ENCODE data around the gene LILRA1.
"Not testable (repeated sequence)": the region's sequence is repeated elsewhere in the genome, so short reads cannot be mapped to it uniquely, and the experiment has no call there.

The LILRA1 gene

GRCh38 chr19:54593445-54593844, at the start of gene LILRA1:
Gene LILRA1 (plus strand): TSS chr19:54593632. CDS start chr19:54594245, 613 bp downstream.
- not testable (repeated sequence) for DNase-seq (ENCODE audit: low read depth, low spot score)

DNA sequence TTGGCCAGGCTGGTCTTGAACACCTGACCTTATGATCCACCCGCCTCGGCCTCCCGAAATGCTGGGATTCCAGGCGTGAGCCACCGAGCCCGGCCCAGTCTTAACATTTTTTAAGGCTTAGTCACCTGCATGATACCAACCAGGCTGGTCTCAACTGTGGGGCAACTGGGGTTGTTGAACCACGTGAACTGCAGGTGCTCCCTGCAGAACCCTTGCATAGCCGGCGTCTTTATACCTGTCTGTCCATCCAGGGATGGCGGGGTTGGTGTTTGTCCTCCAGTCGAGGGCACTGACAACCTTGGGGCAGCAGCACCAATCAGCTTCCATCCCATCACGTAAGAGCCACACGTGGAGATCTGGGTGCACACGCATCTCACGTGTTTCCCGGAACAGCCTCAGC, 44.6 kb upstream of the LILRA1 start:
- no peak for DNase-seq (ENCODE audit: low read depth, low spot score)

DNA sequence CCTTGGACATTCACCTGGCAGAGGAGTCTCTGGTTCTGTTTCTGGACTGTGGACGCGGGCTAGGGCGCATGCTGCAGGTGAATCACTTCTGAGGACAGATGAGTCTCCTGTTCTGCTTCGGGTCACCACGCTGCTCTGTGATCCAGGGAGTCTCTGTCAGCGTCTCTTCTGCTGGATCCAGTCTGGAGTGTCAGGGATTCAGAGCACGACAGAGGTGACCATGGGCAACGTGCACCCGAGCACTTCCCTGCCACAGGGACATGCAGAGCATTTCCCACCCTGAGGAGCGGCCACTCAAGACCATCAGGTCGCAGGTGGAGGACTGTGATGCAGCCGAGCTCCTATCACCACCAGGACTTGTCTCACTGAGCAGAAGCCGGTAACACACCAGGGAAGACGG, 44.2 kb upstream of the LILRA1 start:
- DNase-seq (ENCODE audit: low read depth, low spot score) = no peak

DNA sequence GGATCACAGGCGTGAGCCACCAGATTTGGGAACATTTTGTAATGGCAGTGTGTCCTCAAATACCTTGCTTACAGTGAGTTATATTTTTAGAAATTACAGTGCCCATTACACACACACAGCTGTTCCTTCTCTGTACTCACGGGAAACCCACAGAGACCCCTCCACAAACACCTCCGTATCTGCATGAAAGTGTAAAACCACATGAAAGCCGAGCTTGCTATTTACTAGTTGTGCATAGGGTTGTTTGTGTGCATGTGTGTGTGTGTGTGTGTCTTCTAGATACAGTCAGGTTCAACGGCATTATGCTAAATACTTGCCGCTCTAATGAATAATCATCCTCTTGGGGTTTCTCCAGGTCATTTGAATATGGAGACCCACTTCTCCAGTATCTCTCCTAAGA, 42.1 kb upstream of the LILRA1 start:
- DNase-seq (ENCODE audit: low read depth, low spot score) = no peak

DNA sequence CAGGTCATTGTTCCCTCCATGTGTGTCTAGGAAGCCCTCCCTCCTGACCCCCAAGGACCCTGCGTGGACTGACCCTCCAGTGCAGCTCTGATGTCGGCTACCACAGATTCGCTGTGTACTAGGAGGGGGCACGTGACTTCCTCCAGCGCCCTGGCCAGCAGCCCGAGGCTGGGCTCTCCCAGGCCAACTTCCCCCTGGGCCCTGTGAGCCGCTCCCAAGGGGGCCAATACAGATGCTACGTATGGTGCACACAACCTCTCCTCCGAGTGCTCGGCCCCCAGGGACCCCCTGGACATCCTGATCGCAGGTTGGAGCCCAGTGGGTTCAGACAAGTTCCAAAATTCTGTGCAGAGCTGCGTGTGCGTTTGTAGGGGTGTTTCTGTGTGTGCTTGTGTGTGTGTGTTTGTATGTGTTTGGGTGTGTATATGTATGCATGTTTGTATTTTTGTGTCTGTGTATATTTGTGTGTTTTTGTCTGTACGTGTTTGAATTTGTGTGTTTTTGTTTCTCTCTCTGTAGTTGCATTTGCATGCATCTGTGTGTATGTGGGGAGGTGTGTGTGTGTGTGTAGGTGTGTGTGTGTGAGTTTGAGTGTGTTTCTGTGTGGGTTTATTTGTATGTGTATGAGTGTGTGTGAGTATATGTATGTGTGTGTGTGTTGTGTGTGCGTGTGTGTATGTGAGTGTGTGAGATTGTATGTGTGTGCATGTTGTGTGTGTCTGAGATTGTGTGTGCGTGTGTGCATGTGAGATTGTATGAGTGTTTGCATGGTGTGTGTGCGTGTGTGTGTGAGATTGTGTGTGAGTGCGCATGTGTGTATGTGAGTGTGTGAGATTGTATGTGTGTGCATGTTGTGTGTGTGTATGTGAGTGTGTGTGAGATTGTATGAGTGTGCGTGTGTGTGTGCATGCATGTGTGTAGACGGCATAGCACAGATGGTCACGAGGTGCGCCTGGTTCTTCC, 41.2 kb upstream of the LILRA1 start:
- no peak for DNase-seq (ENCODE audit: low read depth, low spot score)

- DNase-seq (ENCODE audit: low read depth, low spot score) = no peak
These were observed 40.5 kb upstream of the LILRA1 start for GRCh38 chr19:54552913-54553310.

GRCh38 chr19:54554006-54554405, 39.4 kb upstream of the LILRA1 start:
- DNase-seq (ENCODE audit: low read depth, low spot score) = no peak

- DNase-seq (ENCODE audit: low read depth, low spot score) = no peak
These were observed 38.5 kb upstream of the LILRA1 start for GRCh38 chr19:54554896-54555295.

DNA sequence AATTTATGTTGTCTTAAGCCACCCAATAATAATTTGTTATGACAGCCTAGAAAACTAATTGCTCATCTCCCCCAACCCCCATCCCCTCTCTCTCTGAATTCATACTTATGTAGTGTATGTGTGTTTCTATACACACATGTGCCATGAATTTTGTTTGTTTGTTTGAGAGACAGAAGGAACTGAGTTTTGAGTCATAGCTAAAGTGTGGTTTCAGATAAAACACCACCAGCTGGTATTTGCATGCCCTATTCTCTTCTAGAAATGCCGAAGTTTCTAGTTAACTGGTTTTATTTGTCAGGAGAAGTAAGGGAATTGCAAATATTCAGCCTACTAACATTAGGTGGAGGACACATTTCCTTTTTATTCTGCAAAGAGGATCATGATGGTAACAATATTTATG, 37.2 kb upstream of the LILRA1 start:
- no peak for DNase-seq (ENCODE audit: low read depth, low spot score)

- no peak for DNase-seq (ENCODE audit: low read depth, low spot score)
These were observed 35.1 kb upstream of the LILRA1 start for GRCh38 chr19:54558339-54558738.

DNA sequence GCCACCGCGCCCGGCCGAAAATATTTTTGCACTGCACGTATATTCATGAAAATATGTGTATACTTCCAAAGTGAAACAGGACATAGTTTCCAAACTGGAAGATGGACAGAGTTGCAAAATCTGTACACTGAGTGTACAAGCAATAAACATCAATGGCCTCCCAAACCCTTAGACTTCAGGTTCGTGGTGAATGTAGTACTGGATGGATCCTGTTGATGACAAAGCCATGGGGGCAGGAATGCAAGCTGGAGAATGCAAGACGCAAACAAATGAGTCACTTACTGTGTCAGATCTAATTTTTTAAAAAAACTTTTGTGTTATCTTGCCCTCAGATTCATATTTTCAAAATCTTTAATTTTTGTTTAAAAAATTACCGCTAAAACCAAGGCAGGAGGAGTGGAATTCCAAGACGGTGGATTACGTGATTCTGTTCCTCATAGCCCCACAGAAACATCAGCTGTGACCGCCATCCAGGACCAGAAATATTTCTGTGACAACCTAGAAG, 32.5 kb upstream of the LILRA1 start:
- DNase-seq (ENCODE audit: low read depth, low spot score) = no peak

GRCh38 chr19:54561840-54562239, 31.6 kb upstream of the LILRA1 start:
- DNase-seq (ENCODE audit: low read depth, low spot score) = no peak

GRCh38 chr19:54563206-54563605, 30.2 kb upstream of the LILRA1 start:
- DNase-seq (ENCODE audit: low read depth, low spot score) = not testable (repeated sequence)

DNA sequence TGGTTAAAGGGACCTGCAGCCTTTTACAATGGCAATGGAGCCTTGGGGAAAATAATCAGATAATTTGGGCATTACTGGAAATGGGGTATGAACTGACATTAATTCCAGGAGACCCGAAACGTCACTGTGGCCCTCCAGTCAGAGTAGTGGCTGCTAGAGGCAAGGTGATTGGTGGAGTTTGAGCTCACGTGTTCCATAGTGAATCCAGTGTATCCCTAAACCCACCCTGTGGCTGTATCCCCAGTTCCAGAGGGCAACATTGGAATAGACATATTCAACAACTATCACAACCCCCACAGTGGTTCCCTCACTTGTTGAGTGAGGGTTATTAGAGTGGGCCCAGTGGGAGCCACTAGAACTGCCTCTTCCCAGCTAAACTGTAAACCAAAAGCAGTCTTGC, 23.1 kb upstream of the LILRA1 start:
- DNase-seq (ENCODE audit: low read depth, low spot score) = no peak

- DNase-seq (ENCODE audit: low read depth, low spot score) = not testable (repeated sequence)
These were observed 21.5 kb upstream of the LILRA1 start for GRCh38 chr19:54571715-54572615.

DNA sequence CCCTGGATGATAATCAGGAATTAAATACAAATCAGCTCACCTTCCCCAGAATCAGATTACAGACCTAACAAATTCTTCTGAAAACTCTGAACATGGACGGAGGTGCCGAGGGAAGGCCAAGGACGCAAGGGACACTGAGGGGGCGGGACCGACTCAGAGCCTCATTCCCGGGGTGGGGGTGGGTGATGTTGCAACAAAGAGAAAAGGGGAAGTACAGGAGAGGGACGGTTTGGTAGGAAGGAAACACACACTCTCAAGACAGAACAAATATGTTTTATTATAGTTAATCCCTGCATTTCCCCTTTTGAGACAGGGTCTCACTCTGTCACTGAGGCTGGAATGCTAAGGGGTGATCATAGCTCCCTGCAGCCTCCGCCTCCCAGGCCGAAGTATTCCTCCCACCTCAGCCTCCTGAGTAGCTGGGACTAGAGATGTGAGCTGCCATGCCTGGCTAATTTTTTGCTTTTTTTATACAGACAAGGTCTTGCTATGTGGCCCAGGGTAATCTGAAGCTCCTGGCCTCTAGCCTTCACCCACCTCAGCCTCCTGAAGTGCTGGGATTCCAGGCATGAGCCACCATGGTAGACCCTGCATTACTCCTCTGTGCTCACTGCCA, 20.6 kb upstream of the LILRA1 start:
- no peak for DNase-seq (ENCODE audit: low read depth, low spot score)

GRCh38 chr19:54573330-54573872, 20.0 kb upstream of the LILRA1 start, which contains the start of gene LILRA2:
Gene LILRA2 (plus strand): TSS chr19:54573790. CDS start chr19:54573879, 89 bp downstream.
- no peak for DNase-seq (ENCODE audit: low read depth, low spot score)

DNA sequence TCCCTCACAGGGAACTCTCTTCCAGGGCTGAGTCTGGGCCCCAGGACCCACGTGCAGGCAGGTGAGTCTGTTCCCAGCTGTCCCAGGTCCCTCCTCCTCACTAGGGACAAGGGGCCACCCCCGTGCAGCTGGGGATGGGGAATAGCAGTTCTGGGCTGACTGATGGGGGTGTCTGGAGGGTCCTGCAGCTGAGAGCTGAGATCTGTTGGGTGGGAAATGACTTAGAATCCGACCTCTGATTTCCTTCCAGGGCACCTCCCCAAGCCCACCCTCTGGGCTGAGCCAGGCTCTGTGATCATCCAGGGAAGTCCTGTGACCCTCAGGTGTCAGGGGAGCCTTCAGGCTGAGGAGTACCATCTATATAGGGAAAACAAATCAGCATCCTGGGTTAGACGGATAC, 19.4 kb upstream of the LILRA1 start:
- no peak for DNase-seq (ENCODE audit: low read depth, low spot score)

GRCh38 chr19:54574527-54575056, 18.8 kb upstream of the LILRA1 start:
- no peak for DNase-seq (ENCODE audit: low read depth, low spot score)

- not testable (repeated sequence) for DNase-seq (ENCODE audit: low read depth, low spot score)
These were observed 18.2 kb upstream of the LILRA1 start for GRCh38 chr19:54575205-54575604.

DNA sequence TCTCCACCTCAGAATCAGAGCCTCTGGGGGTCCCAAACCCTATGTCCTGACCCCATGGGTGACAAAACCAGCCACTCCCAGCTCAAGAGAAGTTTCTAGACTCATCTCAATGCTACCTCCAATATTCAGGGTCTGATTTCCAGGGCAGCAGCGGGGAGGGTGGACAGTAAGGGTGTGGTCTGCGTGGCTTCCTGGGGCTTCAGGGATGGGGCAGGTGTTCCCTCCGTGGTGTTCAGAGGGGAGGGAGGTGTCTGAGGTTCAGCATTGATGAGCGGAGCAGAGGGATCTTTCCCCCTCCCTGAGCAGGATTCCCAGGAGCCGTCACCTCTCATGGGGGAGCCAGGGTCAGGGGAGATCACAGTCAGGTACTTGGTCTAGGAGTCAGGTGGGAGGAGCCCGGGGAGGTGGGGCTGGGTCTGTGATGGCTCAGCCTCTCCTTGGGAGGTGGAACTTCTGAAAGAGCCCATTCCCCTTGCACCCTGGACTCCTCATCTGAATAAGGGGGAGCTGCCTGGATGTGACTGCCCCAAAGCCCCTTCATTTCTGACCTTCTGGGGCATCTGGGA, 16.9 kb upstream of the LILRA1 start:
- no peak for DNase-seq (ENCODE audit: low read depth, low spot score)
